Parathyroid adenoma (tissue), 2 donors: Measurements from ENCODE around the gene MXI1.

Source experiments
- H2AFZ ChIP-seq: fragments of 300-600 bp; sonication (generic); one replicate; pipeline ENCODE4 v1.7.0; 2017; ENCODE audit warnings: antibody characterized with exemption, mild to moderate bottlenecking
- H3K27ac ChIP-seq: fragments of 300-600 bp; sonication (generic); one replicate; pipeline ENCODE4 v1.7.0; 2017
- H3K27me3 ChIP-seq: fragments of 300-600 bp; sonication (generic); one replicate; pipeline ENCODE4 v1.7.0; 2017; ENCODE audit warnings: low read length; ENCODE audit not compliant: control insufficient read depth, insufficient read depth
- H3K36me3 ChIP-seq: fragments of 300-600 bp; sonication (generic); one replicate; pipeline ENCODE4 v1.7.0; 2017; ENCODE audit warnings: low read length; ENCODE audit not compliant: control insufficient read depth, insufficient read depth
- H3K4me1 ChIP-seq: fragments of 300-600 bp; sonication (generic); one replicate; pipeline ENCODE4 v1.7.0; 2017; ENCODE audit warnings: control low read depth
- H3K4me2 ChIP-seq: fragments of 300-600 bp; sonication (generic); one replicate; pipeline ENCODE4 v1.7.0; 2017; ENCODE audit warnings: low read length
- H3K4me3 ChIP-seq: fragments of 300-600 bp; sonication (generic); one replicate; pipeline ENCODE4 v1.7.0; 2017; ENCODE audit warnings: low read depth, low read length
- H3K79me2 ChIP-seq: fragments of 300-600 bp; sonication (generic); one replicate; pipeline ENCODE4 v1.7.0; 2017; ENCODE audit warnings: control low read depth
- H3K9ac ChIP-seq: fragments of 300-600 bp; sonication (generic); one replicate; pipeline ENCODE4 v1.7.0; 2017; ENCODE audit warnings: mild to moderate bottlenecking
- H3K9me3 ChIP-seq: fragments of 300-600 bp; sonication (generic); one replicate; pipeline ENCODE4 v1.7.0; 2017; ENCODE audit warnings: low read length; ENCODE audit not compliant: control insufficient read depth
- CTCF ChIP-seq: fragments of 300-600 bp; sonication (generic); IDR thresholded peaks from one replicate; pipeline ENCODE4 v1.7.0; 2017; ENCODE audit warnings: antibody characterized with exemption, mild to moderate bottlenecking
- donor health status: primary hyperparathyroidism.

MXI1 gene

DNA sequence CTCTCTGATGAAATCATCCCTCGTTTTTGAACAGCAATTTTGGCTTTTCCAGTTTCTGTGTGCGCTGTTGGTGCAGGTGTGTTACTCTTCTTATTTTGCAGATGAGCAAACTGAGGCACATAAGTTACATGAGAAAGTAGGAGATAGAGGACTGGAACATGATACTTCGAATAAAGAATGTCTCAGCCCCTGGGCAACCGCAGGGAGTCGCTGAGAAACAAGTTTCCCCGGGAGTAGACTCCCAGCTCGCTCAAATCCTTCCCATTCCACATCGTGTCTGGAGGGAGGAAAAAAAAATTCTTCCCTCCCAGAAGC lies 18.0 kb downstream of the MXI1 start:
- H3K9me3 ChIP-seq: no peaks in the 10 kb centered on the region
- H3K27ac ChIP-seq: peak overlapping the region; percentile 37
- H3K4me3 ChIP-seq: peak overlapping the region; percentile 51
- H2AFZ ChIP-seq: peak overlapping the region; percentile 40
- H3K27me3 ChIP-seq: no peaks in the 10 kb centered on the region
- peaks cover 19% of the 10 kb centered on the region for H3K4me1 ChIP-seq
- peak overlapping the region; percentile 72 for H3K4me2 ChIP-seq
- no peak for TF ChIP-seq CTCF
- H3K36me3 ChIP-seq: no peaks in the 10 kb centered on the region
- peaks cover 3% of the 10 kb centered on the region for H3K79me2 ChIP-seq
- H3K9ac ChIP-seq: no peak overlapping the region

DNA sequence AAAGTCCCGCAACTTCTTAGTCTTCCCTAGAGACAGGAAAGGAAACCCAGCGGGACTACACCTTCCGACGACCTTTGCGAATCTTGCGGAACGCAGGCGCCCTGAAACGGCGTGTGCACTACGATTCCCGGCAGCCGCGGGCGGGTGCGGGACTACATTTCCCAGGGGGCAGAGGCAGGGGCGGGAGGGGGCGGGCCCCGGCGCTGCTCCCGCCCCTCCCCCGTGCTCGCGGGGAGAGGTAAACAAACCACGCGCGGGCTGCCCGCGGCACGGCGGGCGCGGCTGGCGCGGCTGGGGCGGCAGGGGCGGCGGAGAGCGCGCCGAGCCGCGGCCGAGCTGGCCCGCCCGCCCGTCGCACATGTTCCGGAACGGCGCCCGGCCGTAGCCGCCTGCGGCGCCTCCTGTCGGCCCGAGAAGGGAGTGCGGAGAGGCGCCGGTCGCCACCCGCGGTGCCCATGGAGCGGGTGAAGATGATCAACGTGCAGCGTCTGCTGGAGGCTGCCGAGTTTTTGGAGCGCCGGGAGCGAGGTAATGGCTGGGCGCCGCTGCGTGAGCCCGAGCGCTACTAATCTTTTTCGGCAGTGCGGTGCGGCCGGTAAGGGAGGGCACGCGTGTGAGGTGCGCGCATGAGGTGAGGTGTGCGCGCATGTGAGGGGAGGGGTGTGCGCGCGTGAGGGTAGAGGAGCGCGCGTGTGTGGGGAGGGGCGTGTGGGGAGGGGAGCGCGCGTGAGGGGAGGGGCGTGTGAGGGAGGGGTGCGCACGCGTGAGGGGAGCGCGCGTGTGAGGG lies 18.5 kb downstream of the MXI1 start:
- Histone ChIP-seq H3K36me3 (no peaks in the 10 kb centered on the region), H3K27me3 (no peaks in the 10 kb centered on the region), H3K79me2 (peaks cover 3% of the 10 kb centered on the region), H3K9me3 (no peaks in the 10 kb centered on the region), H3K27ac (peak overlapping the region; percentile 85), H3K4me3 (peak overlapping the region; percentile 61), H2AFZ (peak overlapping the region; percentile 81), H3K9ac (no peak overlapping the region), H3K4me2 (peak overlapping the region; percentile 72), H3K4me1 (peaks cover 13% of the 10 kb centered on the region)
- peak; percentile 69 for TF ChIP-seq CTCF

GRCh38 chr10:110226543-110226925 lies 19.1 kb downstream of the MXI1 start:
- Histone ChIP-seq H3K4me1 (peaks cover 8% of the 10 kb centered on the region), H3K27me3 (no peaks in the 10 kb centered on the region), H3K4me3 (peak overlapping the region; percentile 61), H3K27ac (peak overlapping the region; percentile 85), H3K4me2 (peak overlapping the region; percentile 60), H3K36me3 (no peaks in the 10 kb centered on the region), H3K9ac (no peak overlapping the region), H3K79me2 (peaks cover 3% of the 10 kb centered on the region), H3K9me3 (no peaks in the 10 kb centered on the region), H2AFZ (no peak overlapping the region)
- TF ChIP-seq CTCF: no peak

DNA sequence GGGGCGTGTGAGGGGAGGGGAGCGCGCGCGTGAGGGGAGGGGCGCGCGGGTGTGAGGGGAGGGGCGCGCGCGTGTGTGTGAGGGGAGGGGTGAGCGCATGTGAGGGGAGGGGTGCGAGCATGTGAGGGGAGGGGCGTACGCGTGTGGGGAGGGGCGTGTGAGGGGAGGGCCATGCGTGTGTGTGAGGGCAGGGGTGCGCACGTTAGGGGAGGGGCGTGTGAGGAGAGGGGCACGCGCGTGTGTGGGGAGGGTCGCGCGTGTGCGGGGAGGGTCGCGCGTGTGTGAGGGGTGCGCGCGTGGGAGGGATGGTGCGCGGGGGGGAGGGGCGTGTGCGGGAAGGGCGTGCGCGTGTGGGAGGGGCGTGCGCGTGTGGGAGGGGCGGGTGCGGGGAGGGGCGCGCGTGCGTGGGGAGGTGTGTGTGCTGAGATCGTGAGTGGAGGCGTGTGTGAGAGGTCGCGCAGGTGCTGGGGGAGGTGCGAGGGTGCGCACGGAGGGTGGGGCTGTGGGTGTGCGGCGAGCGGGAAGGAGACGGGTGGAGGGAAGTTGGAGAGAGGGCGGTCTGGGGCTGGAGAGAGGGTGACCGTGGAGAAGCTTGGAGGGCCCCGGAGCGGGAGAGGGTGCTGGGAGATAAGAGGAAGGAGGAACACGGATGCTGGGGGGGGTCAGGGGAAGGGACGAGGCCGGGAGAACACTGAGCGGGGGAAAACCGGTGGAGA lies 19.7 kb downstream of the MXI1 start:
- H2AFZ ChIP-seq: peak overlapping the region; percentile 71
- peaks cover 3% of the 10 kb centered on the region for H3K79me2 ChIP-seq
- H3K9ac ChIP-seq: no peak overlapping the region
- TF ChIP-seq CTCF: no peak
- peaks cover 7% of the 10 kb centered on the region for H3K4me1 ChIP-seq
- no peaks in the 10 kb centered on the region for H3K36me3 ChIP-seq
- H3K9me3 ChIP-seq: no peaks in the 10 kb centered on the region
- H3K4me2 ChIP-seq: peak overlapping the region; percentile 54
- no peaks in the 10 kb centered on the region for H3K27me3 ChIP-seq
- H3K4me3 ChIP-seq: peak overlapping the region; percentile 61
- peak overlapping the region; percentile 85 for H3K27ac ChIP-seq
